GM12878 (cell line): ENCODE results near the gene CFAP58.

Experiments
- ETV6 ChIP-seq, 2 experiments: fragments of 450-650 bp in 1 of 2; IDR thresholded peaks in 1 of 2; conservative IDR thresholded peaks in 1 of 2; 2 replicates each; pipeline ENCODE4 v1.6.1; 2014; ENCODE audit warnings: antibody characterized with exemption in 1 of 2, borderline replicate concordance in 1 of 2, low read depth in 1 of 2, mild to moderate bottlenecking in 1 of 2, moderate library complexity in 1 of 2
- MYB ChIP-seq: fragments of 150-350 bp; IDR thresholded peaks from 2 replicates; pipeline ENCODE4 v1.6.1; 2014; ENCODE audit warnings: mild to moderate bottlenecking, low read depth, low read length, borderline replicate concordance
- NFXL1 ChIP-seq: fragments of 450-650 bp; IDR thresholded peaks from 2 replicates; pipeline ENCODE4 v1.6.1; 2017; ENCODE audit warnings: antibody characterized with exemption, mild to moderate bottlenecking, borderline replicate concordance
- TARDBP ChIP-seq: IDR thresholded peaks from 2 replicates; pipeline ENCODE4 v1.6.1; 2016; ENCODE audit warnings: borderline replicate concordance
- TF ChIP-seq, protein P1 (sequence below): IDR thresholded peaks from 2 replicates; pipeline ENCODE4 v1.6.1; 2012; ENCODE audit warnings: low read depth, low read length, improper control_type of control experiment

DNA sequence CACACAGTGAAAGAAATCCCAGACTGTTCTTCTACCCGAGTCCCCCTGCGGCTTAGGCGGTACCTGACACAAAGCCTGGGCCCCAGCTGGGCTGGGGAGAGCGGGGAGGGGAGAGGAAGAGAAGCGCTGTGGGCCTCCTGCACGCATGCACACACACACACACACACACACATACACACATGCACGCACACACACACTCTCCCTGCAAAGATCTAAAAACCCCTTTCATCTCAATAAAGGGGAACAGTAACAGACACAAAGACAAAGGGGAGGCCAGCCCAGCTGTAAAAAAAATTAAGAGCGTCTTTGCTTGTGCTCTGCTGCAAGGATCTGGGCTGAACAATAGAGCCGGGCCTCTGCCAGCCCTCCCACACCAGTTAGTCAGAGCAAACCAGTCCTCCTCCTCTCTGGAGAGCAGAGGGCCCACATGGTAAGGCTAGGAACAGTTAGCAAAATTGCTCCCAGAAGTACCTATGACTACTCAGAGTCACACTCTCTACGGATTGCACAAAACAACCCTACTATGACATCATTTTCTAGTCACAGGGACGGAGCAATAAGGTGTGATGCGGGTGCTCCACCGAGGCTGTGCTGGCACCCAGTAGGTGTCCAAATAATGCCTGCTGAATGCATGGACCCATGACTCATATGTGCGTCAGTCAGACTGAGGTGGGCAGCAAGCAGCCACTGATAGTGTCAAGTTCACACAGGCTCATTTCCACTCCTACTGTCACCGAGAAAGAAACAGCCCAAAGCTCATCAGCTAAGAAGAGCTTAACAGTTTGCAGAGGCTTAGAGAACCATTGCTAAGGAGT is 24.5 kb upstream of the CFAP58 start:
- TF ChIP-seq MYB (no peak), NFXL1 (no peak), TARDBP (peak; percentile 57; the same call in 1 of the 2 replicates), ETV6 (conservative IDR thresholded peaks at IDR 0.05 in 1 of 2, IDR thresholded peaks at IDR 0.05 in 1 of 2; ENCODE audit: borderline replicate concordance in 1 of 2, low read depth in 1 of 2) (peak in 1 of 2 experiments; percentile 66; a peak in 1 of 4 replicates)
- TF ChIP-seq, protein P1, sequence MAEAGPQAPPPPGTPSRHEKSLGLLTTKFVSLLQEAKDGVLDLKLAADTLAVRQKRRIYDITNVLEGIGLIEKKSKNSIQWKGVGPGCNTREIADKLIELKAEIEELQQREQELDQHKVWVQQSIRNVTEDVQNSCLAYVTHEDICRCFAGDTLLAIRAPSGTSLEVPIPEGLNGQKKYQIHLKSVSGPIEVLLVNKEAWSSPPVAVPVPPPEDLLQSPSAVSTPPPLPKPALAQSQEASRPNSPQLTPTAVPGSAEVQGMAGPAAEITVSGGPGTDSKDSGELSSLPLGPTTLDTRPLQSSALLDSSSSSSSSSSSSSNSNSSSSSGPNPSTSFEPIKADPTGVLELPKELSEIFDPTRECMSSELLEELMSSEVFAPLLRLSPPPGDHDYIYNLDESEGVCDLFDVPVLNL, result no peak
